PFSK-1 (cell line): ENCODE data around the gene SLC22A6.

Experiments used
- FOXP2 ChIP-seq: optimal IDR thresholded peaks from 2 replicates; pipeline ENCODE3; 2011; ENCODE audit warnings: borderline replicate concordance, control low read depth, inconsistent platforms; ENCODE audit not compliant: insufficient read depth; ENCODE audit errors: extremely low read length, extremely low read depth
- POLR2AphosphoS5 ChIP-seq: IDR thresholded peaks from 2 replicates; pipeline ENCODE4 v1.6.1; 2012; ENCODE audit warnings: low read depth, mild to moderate bottlenecking, control low read depth, low read length, moderate library complexity
- SIN3A ChIP-seq: IDR thresholded peaks from 2 replicates; pipeline ENCODE4 v1.6.1; 2012; ENCODE audit warnings: mild to moderate bottlenecking, low read length, moderate library complexity, borderline replicate concordance; ENCODE audit not compliant: insufficient read depth
- TAF1 ChIP-seq: IDR thresholded peaks from 2 replicates; pipeline ENCODE4 v1.6.1; 2012; ENCODE audit warnings: low read length, control low read depth, borderline replicate concordance; ENCODE audit not compliant: insufficient read depth
- TF ChIP-seq, protein P1 (sequence below), 2 experiments: IDR thresholded peaks; 2 replicates each; pipeline versions ENCODE4 v1.6.1 to v1.8.0; 2011 to 2012; ENCODE audit warnings: low read depth in 2 of 2, low read length in 2 of 2, control low read depth in 1 of 2, inconsistent platforms in 1 of 2, mild to moderate bottlenecking in 1 of 2, moderate library complexity in 1 of 2; ENCODE audit not compliant: insufficient read depth in 1 of 2

Gene SLC22A6

DNA sequence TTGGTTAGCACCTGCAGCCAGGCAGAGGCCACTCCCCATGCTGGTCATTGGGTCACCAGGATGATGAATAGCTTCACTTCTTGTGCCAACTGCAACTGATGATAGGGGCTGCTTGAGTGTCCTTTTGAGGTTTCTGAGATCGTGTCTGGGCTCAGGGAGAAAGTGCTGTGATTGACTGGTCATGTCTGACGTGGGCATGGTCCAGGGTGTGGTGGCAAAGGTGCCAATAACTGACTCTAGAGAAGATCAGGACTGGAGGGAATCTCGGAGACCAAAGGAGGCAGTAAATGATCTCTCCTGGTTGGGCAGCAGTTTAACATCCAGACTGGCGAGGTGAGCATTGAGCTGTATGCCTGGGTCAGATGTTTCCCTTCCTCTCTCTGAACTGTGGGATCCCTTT, 10.0 kb upstream of the SLC22A6 start:
- no peak for TF ChIP-seq TAF1
- TF ChIP-seq, protein P1, sequence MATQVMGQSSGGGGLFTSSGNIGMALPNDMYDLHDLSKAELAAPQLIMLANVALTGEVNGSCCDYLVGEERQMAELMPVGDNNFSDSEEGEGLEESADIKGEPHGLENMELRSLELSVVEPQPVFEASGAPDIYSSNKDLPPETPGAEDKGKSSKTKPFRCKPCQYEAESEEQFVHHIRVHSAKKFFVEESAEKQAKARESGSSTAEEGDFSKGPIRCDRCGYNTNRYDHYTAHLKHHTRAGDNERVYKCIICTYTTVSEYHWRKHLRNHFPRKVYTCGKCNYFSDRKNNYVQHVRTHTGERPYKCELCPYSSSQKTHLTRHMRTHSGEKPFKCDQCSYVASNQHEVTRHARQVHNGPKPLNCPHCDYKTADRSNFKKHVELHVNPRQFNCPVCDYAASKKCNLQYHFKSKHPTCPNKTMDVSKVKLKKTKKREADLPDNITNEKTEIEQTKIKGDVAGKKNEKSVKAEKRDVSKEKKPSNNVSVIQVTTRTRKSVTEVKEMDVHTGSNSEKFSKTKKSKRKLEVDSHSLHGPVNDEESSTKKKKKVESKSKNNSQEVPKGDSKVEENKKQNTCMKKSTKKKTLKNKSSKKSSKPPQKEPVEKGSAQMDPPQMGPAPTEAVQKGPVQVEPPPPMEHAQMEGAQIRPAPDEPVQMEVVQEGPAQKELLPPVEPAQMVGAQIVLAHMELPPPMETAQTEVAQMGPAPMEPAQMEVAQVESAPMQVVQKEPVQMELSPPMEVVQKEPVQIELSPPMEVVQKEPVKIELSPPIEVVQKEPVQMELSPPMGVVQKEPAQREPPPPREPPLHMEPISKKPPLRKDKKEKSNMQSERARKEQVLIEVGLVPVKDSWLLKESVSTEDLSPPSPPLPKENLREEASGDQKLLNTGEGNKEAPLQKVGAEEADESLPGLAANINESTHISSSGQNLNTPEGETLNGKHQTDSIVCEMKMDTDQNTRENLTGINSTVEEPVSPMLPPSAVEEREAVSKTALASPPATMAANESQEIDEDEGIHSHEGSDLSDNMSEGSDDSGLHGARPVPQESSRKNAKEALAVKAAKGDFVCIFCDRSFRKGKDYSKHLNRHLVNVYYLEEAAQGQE (IDR thresholded peaks at IDR 0.05; ENCODE audit: insufficient read depth in 1 of 2, low read depth in 2 of 2, low read length in 2 of 2) = no peak
- TF ChIP-seq FOXP2 = no peak
- TF ChIP-seq SIN3A = no peak
- no peak for TF ChIP-seq POLR2AphosphoS5

DNA sequence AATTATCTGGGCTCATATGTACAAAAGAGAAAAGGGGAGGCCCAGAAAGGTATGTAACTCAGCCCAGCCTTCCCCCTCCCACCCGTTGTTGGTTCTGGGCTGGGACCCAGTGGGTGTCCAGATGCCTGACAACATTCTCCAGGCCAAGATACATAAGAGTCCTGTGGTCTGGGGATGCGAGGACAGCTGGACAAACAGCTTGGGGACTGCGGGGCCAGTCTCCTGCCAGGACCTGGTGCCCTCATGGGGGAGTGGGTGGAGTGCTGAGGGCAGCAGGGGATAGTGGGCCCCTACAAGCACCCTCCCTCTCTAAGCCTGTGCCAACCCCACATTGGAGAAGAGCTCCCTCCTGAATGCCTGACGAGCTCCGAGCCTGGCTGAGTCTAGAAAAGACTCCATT, 3.5 kb upstream of the SLC22A6 start:
- TF ChIP-seq FOXP2 = no peak
- TF ChIP-seq TAF1 = no peak
- no peak for TF ChIP-seq SIN3A
- no peak for TF ChIP-seq POLR2AphosphoS5
- TF ChIP-seq, protein P1 (IDR thresholded peaks at IDR 0.05; ENCODE audit: insufficient read depth in 1 of 2, low read depth in 2 of 2, low read length in 2 of 2) = no peak

DNA sequence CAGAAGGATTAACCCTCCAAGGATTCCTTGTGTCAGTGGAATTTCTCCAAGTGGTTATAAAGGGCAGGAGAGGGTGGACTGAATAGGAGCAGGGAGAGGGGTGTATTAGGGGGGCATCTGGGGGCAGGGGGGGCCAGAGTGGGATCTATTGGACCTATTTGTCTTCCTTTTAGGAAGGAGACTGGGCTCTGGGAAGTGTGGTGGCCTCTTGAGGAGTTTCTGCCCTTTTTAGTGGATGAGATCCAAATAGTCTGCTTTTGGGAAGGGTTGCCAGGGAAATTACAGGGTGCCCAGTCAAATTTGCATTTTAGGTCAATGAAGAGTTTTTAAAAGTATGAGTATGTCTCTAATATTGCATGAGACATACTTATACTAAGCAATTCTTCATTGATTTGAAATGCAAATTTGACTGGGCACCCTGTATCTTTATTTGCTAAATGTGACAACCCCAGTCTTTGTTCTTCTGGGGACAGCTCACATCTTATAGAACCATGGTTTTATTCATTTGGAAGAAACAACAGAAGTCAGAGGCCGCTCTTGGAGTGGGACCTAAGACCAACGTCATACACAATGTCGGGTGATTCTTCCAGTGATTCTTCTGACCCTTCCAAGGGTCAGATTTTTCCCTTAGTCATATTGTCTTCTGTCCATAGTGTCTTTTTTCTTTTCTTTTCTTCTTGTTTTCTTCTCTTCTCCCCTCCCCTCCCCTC, 429 bp upstream of the SLC22A6 start:
- no peak for TF ChIP-seq POLR2AphosphoS5
- TF ChIP-seq FOXP2 = no peak
- no peak for TF ChIP-seq TAF1
- TF ChIP-seq, protein P1 (IDR thresholded peaks at IDR 0.05; ENCODE audit: insufficient read depth in 1 of 2, low read depth in 2 of 2, low read length in 2 of 2) = no peak
- TF ChIP-seq SIN3A = no peak

DNA sequence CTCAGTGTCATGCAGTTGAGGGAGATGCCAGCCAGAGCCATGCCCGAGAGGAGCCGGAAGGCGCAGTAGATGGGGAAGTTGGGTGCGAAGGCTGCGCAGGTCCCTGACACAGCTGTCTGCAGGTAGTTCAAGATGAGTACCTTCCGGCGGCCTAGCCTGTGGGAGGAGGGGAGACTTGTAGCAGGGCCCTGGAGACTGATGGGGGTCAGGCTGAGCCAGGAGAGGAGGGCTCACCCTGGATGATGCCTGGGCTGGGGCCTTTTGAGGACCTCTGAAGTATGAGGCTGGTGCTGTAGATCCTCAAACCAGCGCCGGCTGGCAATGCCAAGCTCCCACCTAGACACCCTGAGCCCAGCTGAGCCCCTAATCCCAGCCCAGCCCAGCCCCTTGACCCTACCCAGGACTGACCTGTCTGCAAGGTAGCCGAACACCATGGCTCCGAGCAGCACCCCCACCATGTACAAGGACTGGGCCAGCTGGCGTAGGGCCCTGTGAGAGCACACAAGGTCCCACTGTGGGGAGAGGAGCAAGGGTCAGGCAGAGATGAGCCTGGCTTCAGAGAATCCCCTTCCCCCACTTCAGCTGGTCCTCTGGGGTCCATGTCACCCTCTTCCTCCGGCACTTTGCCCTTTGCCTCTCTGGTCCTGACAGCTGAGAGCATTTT, 1.1 kb downstream of the SLC22A6 start:
- TF ChIP-seq SIN3A (no peak), POLR2AphosphoS5 (no peak), FOXP2 (no peak), TAF1 (no peak)
- TF ChIP-seq, protein P1 (IDR thresholded peaks at IDR 0.05; ENCODE audit: insufficient read depth in 1 of 2, low read depth in 2 of 2, low read length in 2 of 2) = no peak
